ENCODE data around the gene KANSL1.
"Not testable (repeated sequence)": the region's sequence is repeated elsewhere in the genome, so short reads cannot be mapped to it uniquely, and the experiment has no call there.

Gene KANSL1

GRCh38 chr17:46120078-46120477 lies 73.2 kb downstream of the KANSL1 start:
- peaks cover 0 to 2% (median 0%) of the 10 kb centered on the region in 5 donors for H3K36me3 ChIP-seq (ENCODE audit: control insufficient read depth in 5 of 5, insufficient read depth in 5 of 5, low read length in 5 of 5)
- no peaks in the 10 kb centered on the region for H3K27me3 ChIP-seq (ENCODE audit: control insufficient read depth in 5 of 5, insufficient read depth in 4 of 5, low read length in 5 of 5)
- no peak overlapping the region for H3K9ac ChIP-seq (ENCODE audit: low read length in 5 of 5)
- peaks cover 0 to 46% (median 42%) of the 10 kb centered on the region in 5 donors for H3K4me1 ChIP-seq (ENCODE audit: control insufficient read depth in 5 of 5, insufficient read depth in 5 of 5, low read length in 5 of 5)
- no peak overlapping the region for H3K4me3 ChIP-seq (ENCODE audit: low read depth in 1 of 5, low read length in 5 of 5)
- H3K9me3 ChIP-seq (ENCODE audit: control insufficient read depth in 5 of 5, low read length in 5 of 5): no peaks in the 10 kb centered on the region
- no peak overlapping the region for H3K27ac ChIP-seq (ENCODE audit: low read depth, low read length)

DNA sequence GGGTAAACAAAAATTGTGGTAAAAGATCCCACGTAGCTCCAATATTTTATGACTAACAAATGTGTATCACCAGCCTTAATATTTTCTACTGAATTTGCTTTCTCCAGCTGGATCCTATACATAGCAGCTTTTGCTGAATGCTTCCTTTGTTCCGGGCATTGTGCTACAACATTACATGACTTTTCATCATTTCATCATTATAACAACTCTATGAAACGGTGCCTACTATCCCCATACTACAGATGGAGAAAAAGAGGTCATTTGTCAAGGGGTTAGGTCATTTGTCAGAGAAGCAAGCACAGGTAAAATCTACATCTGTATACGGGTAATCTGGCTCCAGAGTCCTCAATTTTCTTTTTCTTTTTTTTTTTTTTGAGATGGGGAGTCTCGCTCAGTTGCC lies 74.3 kb downstream of the KANSL1 start:
- Histone ChIP-seq H3K27ac (ENCODE audit: low read depth, low read length) (no peak overlapping the region), H3K36me3 (ENCODE audit: control insufficient read depth in 5 of 5, insufficient read depth in 5 of 5, low read length in 5 of 5) (peaks cover 0 to 2% (median 0%) of the 10 kb centered on the region in 5 donors), H3K9me3 (ENCODE audit: control insufficient read depth in 5 of 5, low read length in 5 of 5) (no peaks in the 10 kb centered on the region), H3K4me1 (ENCODE audit: control insufficient read depth in 5 of 5, insufficient read depth in 5 of 5, low read length in 5 of 5) (peaks cover 0 to 48% (median 42%) of the 10 kb centered on the region in 5 donors), H3K27me3 (ENCODE audit: control insufficient read depth in 5 of 5, insufficient read depth in 4 of 5, low read length in 5 of 5) (no peaks in the 10 kb centered on the region), H3K4me3 (ENCODE audit: low read depth in 1 of 5, low read length in 5 of 5) (no peak overlapping the region), H3K9ac (ENCODE audit: low read length in 5 of 5) (no peak overlapping the region)

DNA sequence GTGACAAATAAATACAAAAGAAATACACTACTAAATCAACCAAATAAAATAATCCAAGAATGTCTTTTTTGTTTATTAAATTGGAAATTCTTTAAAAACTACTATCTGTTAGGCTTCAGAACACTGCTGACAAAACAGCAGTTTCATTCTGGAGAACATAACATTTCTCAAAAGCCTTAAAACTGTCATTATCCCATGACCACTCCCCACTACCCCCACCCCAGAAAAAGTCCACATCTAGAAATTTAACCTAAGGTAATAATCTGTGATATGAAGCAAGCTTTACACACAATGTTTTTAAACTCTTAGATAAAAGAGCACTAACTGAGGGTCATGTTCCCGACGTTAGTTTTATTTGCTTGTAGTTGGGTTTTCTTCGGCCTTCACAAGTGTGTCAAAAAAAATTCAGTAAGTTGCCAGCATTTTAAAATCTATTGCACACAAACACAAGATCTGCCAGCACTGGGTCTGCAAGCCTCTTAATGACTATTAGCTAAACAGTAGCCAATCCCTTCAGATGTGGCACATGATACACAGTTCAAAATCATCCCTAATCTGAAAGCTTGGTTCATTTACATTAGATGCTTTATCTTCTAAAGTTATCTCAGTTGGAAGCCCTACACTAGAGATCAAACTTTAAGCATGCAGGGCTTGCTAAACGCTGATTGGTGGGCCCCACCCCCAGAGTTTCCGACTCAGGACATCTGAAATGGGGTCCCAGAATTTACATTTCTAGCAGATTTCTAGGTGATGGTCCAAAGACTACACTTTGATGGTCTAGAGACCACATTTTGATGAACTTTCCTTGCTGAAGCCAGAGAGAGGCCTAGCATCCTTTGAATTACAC lies 75.2 kb downstream of the KANSL1 start:
- no peak overlapping the region for H3K4me3 ChIP-seq (ENCODE audit: low read depth in 1 of 5, low read length in 5 of 5)
- no peak overlapping the region for H3K9ac ChIP-seq (ENCODE audit: low read length in 5 of 5)
- H3K27me3 ChIP-seq (ENCODE audit: control insufficient read depth in 5 of 5, insufficient read depth in 4 of 5, low read length in 5 of 5): no peaks in the 10 kb centered on the region
- no peaks in the 10 kb centered on the region for H3K9me3 ChIP-seq (ENCODE audit: control insufficient read depth in 5 of 5, low read length in 5 of 5)
- peaks cover 0 to 48% (median 42%) of the 10 kb centered on the region in 5 donors for H3K4me1 ChIP-seq (ENCODE audit: control insufficient read depth in 5 of 5, insufficient read depth in 5 of 5, low read length in 5 of 5)
- H3K36me3 ChIP-seq (ENCODE audit: control insufficient read depth in 5 of 5, insufficient read depth in 5 of 5, low read length in 5 of 5): no peaks in the 10 kb centered on the region
- no peak overlapping the region for H3K27ac ChIP-seq (ENCODE audit: low read depth, low read length)

- Histone ChIP-seq H3K27me3 (ENCODE audit: control insufficient read depth in 5 of 5, insufficient read depth in 4 of 5, low read length in 5 of 5) (no peaks in the 10 kb centered on the region), H3K36me3 (ENCODE audit: control insufficient read depth in 5 of 5, insufficient read depth in 5 of 5, low read length in 5 of 5) (no peaks in the 10 kb centered on the region), H3K9me3 (ENCODE audit: control insufficient read depth in 5 of 5, low read length in 5 of 5) (no peaks in the 10 kb centered on the region), H3K4me3 (ENCODE audit: low read depth in 1 of 5, low read length in 5 of 5) (no peak overlapping the region), H3K4me1 (ENCODE audit: control insufficient read depth in 5 of 5, insufficient read depth in 5 of 5, low read length in 5 of 5) (peaks cover 0 to 42% (median 38%) of the 10 kb centered on the region in 5 donors), H3K9ac (ENCODE audit: low read length in 5 of 5) (peak overlapping the region in 1 of 5 donors; percentile 24), H3K27ac (ENCODE audit: low read depth, low read length) (no peak overlapping the region)
Measured at GRCh38 chr17:46117117-46117516, 76.1 kb downstream of the KANSL1 start.

DNA sequence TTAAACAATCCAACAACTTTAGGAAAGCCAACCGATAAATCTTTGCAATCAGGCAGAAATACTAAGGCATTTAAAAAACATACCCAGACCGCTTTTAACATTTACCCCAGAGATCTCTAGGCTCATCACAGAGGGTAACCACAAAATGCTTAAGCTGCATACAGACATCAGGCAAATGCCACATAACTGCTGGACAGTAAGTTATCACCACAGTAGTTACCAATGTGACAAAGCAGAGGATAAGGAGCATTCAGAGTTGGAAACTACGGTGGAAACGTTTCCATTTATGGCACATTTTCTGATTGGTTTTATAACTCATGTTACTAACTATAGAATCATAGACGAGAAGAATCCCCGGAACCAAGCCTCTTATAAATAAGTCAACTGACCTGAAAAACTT lies 77.5 kb downstream of the KANSL1 start:
- H3K9ac ChIP-seq (ENCODE audit: low read length in 5 of 5): no peak overlapping the region
- H3K36me3 ChIP-seq (ENCODE audit: control insufficient read depth in 5 of 5, insufficient read depth in 5 of 5, low read length in 5 of 5): no peaks in the 10 kb centered on the region
- no peak overlapping the region for H3K27ac ChIP-seq (ENCODE audit: low read depth, low read length)
- no peaks in the 10 kb centered on the region for H3K27me3 ChIP-seq (ENCODE audit: control insufficient read depth in 5 of 5, insufficient read depth in 4 of 5, low read length in 5 of 5)
- H3K4me1 ChIP-seq (ENCODE audit: control insufficient read depth in 5 of 5, insufficient read depth in 5 of 5, low read length in 5 of 5): peaks cover 0 to 41% (median 26%) of the 10 kb centered on the region in 5 donors
- H3K9me3 ChIP-seq (ENCODE audit: control insufficient read depth in 5 of 5, low read length in 5 of 5): no peaks in the 10 kb centered on the region
- H3K4me3 ChIP-seq (ENCODE audit: low read depth in 1 of 5, low read length in 5 of 5): no peak overlapping the region

DNA sequence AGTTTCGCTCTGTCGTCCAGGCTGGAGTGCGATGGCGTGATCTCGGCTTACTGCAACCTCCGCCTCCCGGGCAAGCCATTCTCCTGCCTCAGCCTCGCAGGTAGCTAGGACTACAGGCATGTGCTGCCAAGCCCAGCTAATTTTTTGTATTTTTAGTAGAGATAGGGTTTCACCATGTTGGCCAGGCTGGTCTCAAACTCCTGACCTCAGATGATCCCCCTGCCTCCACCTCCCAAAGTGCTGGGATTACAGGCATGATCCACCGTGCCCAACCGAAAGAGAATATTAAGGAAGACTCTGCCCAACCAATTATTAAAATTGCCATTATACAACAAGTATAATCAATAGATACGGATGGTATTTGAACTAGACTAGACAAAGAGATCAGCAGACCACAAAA lies 82.0 kb downstream of the KANSL1 start:
- not testable (repeated sequence) for H3K27ac ChIP-seq (ENCODE audit: low read depth, low read length); H3K9me3 ChIP-seq (ENCODE audit: control insufficient read depth in 5 of 5, low read length in 5 of 5); H3K27me3 ChIP-seq (ENCODE audit: control insufficient read depth in 5 of 5, insufficient read depth in 4 of 5, low read length in 5 of 5); H3K36me3 ChIP-seq (ENCODE audit: control insufficient read depth in 5 of 5, insufficient read depth in 5 of 5, low read length in 5 of 5); H3K9ac ChIP-seq (ENCODE audit: low read length in 5 of 5); H3K4me3 ChIP-seq (ENCODE audit: low read depth in 1 of 5, low read length in 5 of 5)
- H3K4me1 ChIP-seq (ENCODE audit: control insufficient read depth in 5 of 5, insufficient read depth in 5 of 5, low read length in 5 of 5): peaks cover 6 to 49% (median 41%) of the 10 kb centered on the region in 5 donors

DNA sequence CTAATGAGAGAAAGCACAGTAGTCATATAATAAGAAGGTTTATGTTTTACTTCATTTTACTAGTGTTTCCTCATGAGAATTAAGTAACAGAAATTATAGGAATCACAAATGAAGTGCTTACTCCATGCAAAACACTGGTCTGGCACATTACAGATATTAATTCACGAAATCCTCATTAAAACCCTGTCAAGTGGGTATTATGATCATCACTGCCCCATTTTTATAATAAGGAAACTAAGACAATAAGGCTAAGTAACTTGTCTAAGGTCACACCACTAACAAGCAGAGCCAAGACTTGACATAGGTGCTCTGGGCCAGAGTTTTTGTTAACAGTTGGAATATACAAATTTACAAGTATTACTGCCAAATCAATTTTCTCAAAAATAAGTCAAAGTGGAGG lies 83.0 kb downstream of the KANSL1 start:
- H3K27me3 ChIP-seq (ENCODE audit: control insufficient read depth in 5 of 5, insufficient read depth in 4 of 5, low read length in 5 of 5): no peaks in the 10 kb centered on the region
- H3K36me3 ChIP-seq (ENCODE audit: control insufficient read depth in 5 of 5, insufficient read depth in 5 of 5, low read length in 5 of 5): no peaks in the 10 kb centered on the region
- H3K4me3 ChIP-seq (ENCODE audit: low read depth in 1 of 5, low read length in 5 of 5): no peak overlapping the region
- H3K4me1 ChIP-seq (ENCODE audit: control insufficient read depth in 5 of 5, insufficient read depth in 5 of 5, low read length in 5 of 5): peaks cover 6 to 40% (median 32%) of the 10 kb centered on the region in 5 donors
- H3K9me3 ChIP-seq (ENCODE audit: control insufficient read depth in 5 of 5, low read length in 5 of 5): no peaks in the 10 kb centered on the region
- no peak overlapping the region for H3K9ac ChIP-seq (ENCODE audit: low read length in 5 of 5)
- H3K27ac ChIP-seq (ENCODE audit: low read depth, low read length): no peak overlapping the region

DNA sequence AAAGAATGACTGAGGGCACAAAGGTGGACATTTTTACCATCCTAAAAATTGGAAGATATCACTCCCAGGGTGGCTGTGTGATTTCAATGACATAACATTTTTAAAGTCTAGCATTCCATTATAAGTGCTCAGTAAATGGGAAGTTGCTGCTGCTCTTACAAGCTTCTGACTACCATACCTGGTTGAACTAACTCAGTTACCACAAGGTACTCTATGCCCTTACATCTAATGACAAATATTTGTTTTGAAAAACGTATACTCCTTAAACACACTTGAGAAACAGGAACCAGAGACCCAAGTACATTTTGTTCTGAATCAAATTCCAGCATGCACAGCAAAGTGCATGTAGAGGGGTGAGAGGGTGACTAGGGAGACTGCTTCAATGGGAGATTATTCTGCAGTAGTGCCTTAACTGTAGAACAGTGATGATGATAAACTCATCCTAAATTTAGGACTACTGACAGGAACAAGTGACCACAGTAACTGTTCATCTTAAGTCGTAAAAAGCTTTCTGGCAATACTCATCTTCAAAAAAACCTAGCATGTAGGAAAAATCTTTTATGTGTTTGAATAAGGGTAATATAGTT lies 83.5 kb downstream of the KANSL1 start:
- Histone ChIP-seq H3K36me3 (ENCODE audit: control insufficient read depth in 5 of 5, insufficient read depth in 5 of 5, low read length in 5 of 5) (no peaks in the 10 kb centered on the region), H3K9me3 (ENCODE audit: control insufficient read depth in 5 of 5, low read length in 5 of 5) (no peaks in the 10 kb centered on the region), H3K27ac (ENCODE audit: low read depth, low read length) (no peak overlapping the region), H3K9ac (ENCODE audit: low read length in 5 of 5) (no peak overlapping the region), H3K4me3 (ENCODE audit: low read depth in 1 of 5, low read length in 5 of 5) (no peak overlapping the region), H3K27me3 (ENCODE audit: control insufficient read depth in 5 of 5, insufficient read depth in 4 of 5, low read length in 5 of 5) (no peaks in the 10 kb centered on the region), H3K4me1 (ENCODE audit: control insufficient read depth in 5 of 5, insufficient read depth in 5 of 5, low read length in 5 of 5) (peaks cover 6 to 40% (median 28%) of the 10 kb centered on the region in 5 donors)

DNA sequence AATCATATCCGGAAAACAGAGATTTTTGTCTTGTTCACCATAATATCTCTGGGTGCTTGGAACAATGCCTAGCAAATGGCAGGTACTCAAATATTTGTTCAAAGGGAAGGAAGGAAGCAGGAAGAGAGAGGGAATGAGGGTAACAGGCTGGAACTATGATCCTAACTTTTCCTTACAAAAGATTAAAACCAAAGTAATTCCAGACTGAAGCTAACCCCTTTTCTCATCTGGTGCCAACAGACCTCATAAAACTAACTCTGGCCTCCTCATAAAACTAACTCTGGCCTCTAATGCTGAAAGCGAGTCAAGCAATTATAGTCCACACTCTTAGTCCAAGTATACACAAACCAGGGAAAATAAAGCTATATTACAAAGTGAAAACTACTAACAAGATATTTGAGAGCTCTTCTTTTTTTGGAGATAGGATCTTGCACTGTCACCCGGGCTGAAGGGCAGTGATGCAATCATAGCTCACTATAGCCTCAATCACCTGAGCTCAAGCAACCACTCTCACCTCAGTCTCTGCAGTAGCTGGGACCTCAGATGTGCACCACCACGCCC lies 84.6 kb downstream of the KANSL1 start:
- H3K9ac ChIP-seq (ENCODE audit: low read length in 5 of 5): no peak overlapping the region
- H3K4me3 ChIP-seq (ENCODE audit: low read depth in 1 of 5, low read length in 5 of 5): no peak overlapping the region
- no peaks in the 10 kb centered on the region for H3K27me3 ChIP-seq (ENCODE audit: control insufficient read depth in 5 of 5, insufficient read depth in 4 of 5, low read length in 5 of 5)
- no peak overlapping the region for H3K27ac ChIP-seq (ENCODE audit: low read depth, low read length)
- H3K36me3 ChIP-seq (ENCODE audit: control insufficient read depth in 5 of 5, insufficient read depth in 5 of 5, low read length in 5 of 5): no peaks in the 10 kb centered on the region
- H3K4me1 ChIP-seq (ENCODE audit: control insufficient read depth in 5 of 5, insufficient read depth in 5 of 5, low read length in 5 of 5): peaks cover 6 to 40% (median 29%) of the 10 kb centered on the region in 5 donors
- no peaks in the 10 kb centered on the region for H3K9me3 ChIP-seq (ENCODE audit: control insufficient read depth in 5 of 5, low read length in 5 of 5)

- Histone ChIP-seq H3K4me1 (ENCODE audit: control insufficient read depth in 5 of 5, insufficient read depth in 5 of 5, low read length in 5 of 5) (peaks cover 6 to 40% (median 30%) of the 10 kb centered on the region in 5 donors), H3K27ac (ENCODE audit: low read depth, low read length) (no peak overlapping the region), H3K36me3 (ENCODE audit: control insufficient read depth in 5 of 5, insufficient read depth in 5 of 5, low read length in 5 of 5) (no peaks in the 10 kb centered on the region), H3K4me3 (ENCODE audit: low read depth in 1 of 5, low read length in 5 of 5) (no peak overlapping the region), H3K9ac (ENCODE audit: low read length in 5 of 5) (no peak overlapping the region), H3K9me3 (ENCODE audit: control insufficient read depth in 5 of 5, low read length in 5 of 5) (no peaks in the 10 kb centered on the region), H3K27me3 (ENCODE audit: control insufficient read depth in 5 of 5, insufficient read depth in 4 of 5, low read length in 5 of 5) (no peaks in the 10 kb centered on the region)
Measured at GRCh38 chr17:46108120-46108519, 85.1 kb downstream of the KANSL1 start.

Measured in subcutaneous abdominal adipose tissue (tissue), 5 donors.